HepG2 (cell line): Measurements from ENCODE around the gene JMJD1C. TPM values are rescaled to one million over a fixed set of nuclear protein-coding genes. Genes with fewer than 3 reads are reported as not detected.

Source experiments
- KDM6A ChIP-seq: IDR thresholded peaks from 2 replicates; pipeline ENCODE4 v1.6.1; 2016; ENCODE audit warnings: low read depth
- NONO ChIP-seq, 2 experiments: fragments of 450-650 bp in 1 of 2; sonication (generic) in 1 of 2; formaldehyde crosslinking in 1 of 2; IDR thresholded peaks in 1 of 2; conservative IDR thresholded peaks in 1 of 2; 2 replicates each; pipeline versions ENCODE4 v1.6.1 to v1.8.0; 2017 to 2022; ENCODE audit warnings: mild to moderate bottlenecking in 1 of 2, missing genetic modification reagents in 1 of 2, moderate library complexity in 1 of 2
- SMAD1 ChIP-seq: sonication (generic); formaldehyde crosslinking; IDR thresholded peaks from 2 replicates; pipeline ENCODE4 v1.4.0; 2020; ENCODE audit warnings: missing genetic modification reagents, low read depth, mild to moderate bottlenecking, borderline replicate concordance
- SP2 ChIP-seq: sonication (generic); formaldehyde crosslinking; IDR thresholded peaks from 2 replicates; pipeline ENCODE4 v1.5.1; 2020; ENCODE audit warnings: mild to moderate bottlenecking, missing genetic modification reagents
- WIZ ChIP-seq: sonication (generic); formaldehyde crosslinking; IDR thresholded peaks from 2 replicates; pipeline ENCODE4 v1.5.1; 2020; ENCODE audit warnings: mild to moderate bottlenecking, missing genetic modification reagents
- ZNF615 ChIP-seq: sonication (generic); formaldehyde crosslinking; IDR thresholded peaks from 2 replicates; pipeline ENCODE4 v1.5.0; 2020; ENCODE audit warnings: mild to moderate bottlenecking, missing genetic modification reagents, borderline replicate concordance
- ZNF737 ChIP-seq: sonication (generic); formaldehyde crosslinking; IDR thresholded peaks from 2 replicates; pipeline ENCODE4 v1.5.0; 2020; ENCODE audit warnings: missing genetic modification reagents, mild to moderate bottlenecking, borderline replicate concordance
- ZNF776 ChIP-seq: sonication (generic); formaldehyde crosslinking; IDR thresholded peaks from 2 replicates; pipeline ENCODE4 v1.4.0; 2020; ENCODE audit warnings: mild to moderate bottlenecking, missing genetic modification reagents
- polyA plus RNA-seq, 8 experiments: library from polyadenylated mRNA; depleted of rRNA in 3 of 8; stranded (reverse) in 7 of 8; unstranded in 1 of 8; fragments of >200 nt; fragmentation: Illumina TruSeq in 4 of 8; extraction: Trizol in 4 of 8; gene quantifications; 2 replicates each; pipeline versions ENCODE4 v1.2.1 to v1.2.3, GENCODE V29; 2011 to 2016; ENCODE audit warnings: low read depth in 4 of 8, missing spikeins in 1 of 8, mixed read lengths in 1 of 8; ENCODE audit not compliant: insufficient read depth in 1 of 8
- total RNA-seq, 5 experiments: library from RNA; depleted of rRNA; stranded (reverse); fragments of >200 nt; fragmentation: Illumina TruSeq; extraction: Trizol; gene quantifications; 2 replicates each; pipeline ENCODE4 v1.2.3, GENCODE V29; 2016; ENCODE audit warnings: low read depth in 1 of 5
- TF ChIP-seq, protein P1 (sequence below): sonication (generic); formaldehyde crosslinking; IDR thresholded peaks from 2 replicates; pipeline ENCODE4 v1.4.0; 2020; ENCODE audit warnings: missing genetic modification reagents
- TF ChIP-seq, protein P2 (sequence below): sonication (generic); formaldehyde crosslinking; IDR thresholded peaks from 2 replicates; pipeline ENCODE4 v1.5.0; 2020; ENCODE audit warnings: mild to moderate bottlenecking, missing genetic modification reagents, borderline replicate concordance
- TF ChIP-seq, protein P3 (sequence below): sonication (generic); formaldehyde crosslinking; conservative IDR thresholded peaks from 2 replicates; pipeline ENCODE4 v1.4.0; 2020; ENCODE audit warnings: mild to moderate bottlenecking, missing genetic modification reagents, moderate library complexity

Gene JMJD1C
- total and polyA plus RNA-seq, 2 of the 13 experiments (the other 11 are each of a cell fraction or from before 2014, with no cell fraction given): 42.3 to 42.7 TPM

DNA sequence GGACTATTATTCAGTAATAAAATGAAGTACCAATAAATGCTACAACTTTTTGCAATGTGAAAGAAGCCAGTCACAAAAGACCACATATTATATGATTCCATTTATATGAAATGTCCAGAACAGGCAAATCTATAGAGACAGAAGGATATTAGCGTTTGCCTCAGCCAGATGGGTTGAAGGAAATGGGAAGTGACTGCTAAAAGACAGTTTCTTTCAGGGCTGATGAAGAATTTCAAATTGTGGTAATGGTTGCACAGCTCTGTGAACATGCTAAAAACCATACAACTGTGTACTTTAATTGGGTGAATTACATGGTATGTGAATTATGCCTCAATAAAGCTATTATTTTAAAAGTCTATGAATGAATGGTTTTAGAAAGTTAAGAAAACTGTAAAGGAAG lies 31.5 kb upstream of the JMJD1C start (continued):
- TF ChIP-seq, protein P1, sequence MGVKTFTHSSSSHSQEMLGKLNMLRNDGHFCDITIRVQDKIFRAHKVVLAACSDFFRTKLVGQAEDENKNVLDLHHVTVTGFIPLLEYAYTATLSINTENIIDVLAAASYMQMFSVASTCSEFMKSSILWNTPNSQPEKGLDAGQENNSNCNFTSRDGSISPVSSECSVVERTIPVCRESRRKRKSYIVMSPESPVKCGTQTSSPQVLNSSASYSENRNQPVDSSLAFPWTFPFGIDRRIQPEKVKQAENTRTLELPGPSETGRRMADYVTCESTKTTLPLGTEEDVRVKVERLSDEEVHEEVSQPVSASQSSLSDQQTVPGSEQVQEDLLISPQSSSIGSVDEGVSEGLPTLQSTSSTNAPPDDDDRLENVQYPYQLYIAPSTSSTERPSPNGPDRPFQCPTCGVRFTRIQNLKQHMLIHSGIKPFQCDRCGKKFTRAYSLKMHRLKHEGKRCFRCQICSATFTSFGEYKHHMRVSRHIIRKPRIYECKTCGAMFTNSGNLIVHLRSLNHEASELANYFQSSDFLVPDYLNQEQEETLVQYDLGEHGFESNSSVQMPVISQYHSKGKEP (CRISPR knock-in tag): no peak
- TF ChIP-seq SMAD1 (CRISPR knock-in tag): no peak
- no peak for TF ChIP-seq ZNF776 (CRISPR knock-in tag)
- TF ChIP-seq, protein P2, sequence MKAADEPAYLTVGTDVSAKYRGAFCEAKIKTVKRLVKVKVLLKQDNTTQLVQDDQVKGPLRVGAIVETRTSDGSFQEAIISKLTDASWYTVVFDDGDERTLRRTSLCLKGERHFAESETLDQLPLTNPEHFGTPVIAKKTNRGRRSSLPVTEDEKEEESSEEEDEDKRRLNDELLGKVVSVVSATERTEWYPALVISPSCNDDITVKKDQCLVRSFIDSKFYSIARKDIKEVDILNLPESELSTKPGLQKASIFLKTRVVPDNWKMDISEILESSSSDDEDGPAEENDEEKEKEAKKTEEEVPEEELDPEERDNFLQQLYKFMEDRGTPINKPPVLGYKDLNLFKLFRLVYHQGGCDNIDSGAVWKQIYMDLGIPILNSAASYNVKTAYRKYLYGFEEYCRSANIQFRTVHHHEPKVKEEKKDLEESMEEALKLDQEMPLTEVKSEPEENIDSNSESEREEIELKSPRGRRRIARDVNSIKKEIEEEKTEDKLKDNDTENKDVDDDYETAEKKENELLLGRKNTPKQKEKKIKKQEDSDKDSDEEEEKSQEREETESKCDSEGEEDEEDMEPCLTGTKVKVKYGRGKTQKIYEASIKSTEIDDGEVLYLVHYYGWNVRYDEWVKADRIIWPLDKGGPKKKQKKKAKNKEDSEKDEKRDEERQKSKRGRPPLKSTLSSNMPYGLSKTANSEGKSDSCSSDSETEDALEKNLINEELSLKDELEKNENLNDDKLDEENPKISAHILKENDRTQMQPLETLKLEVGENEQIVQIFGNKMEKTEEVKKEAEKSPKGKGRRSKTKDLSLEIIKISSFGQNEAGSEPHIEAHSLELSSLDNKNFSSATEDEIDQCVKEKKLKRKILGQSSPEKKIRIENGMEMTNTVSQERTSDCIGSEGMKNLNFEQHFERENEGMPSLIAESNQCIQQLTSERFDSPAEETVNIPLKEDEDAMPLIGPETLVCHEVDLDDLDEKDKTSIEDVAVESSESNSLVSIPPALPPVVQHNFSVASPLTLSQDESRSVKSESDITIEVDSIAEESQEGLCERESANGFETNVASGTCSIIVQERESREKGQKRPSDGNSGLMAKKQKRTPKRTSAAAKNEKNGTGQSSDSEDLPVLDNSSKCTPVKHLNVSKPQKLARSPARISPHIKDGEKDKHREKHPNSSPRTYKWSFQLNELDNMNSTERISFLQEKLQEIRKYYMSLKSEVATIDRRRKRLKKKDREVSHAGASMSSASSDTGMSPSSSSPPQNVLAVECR (CRISPR knock-in tag): no peak
- TF ChIP-seq ZNF737 (CRISPR knock-in tag): no peak
- no peak for TF ChIP-seq NONO (IDR thresholded peaks at IDR 0.05)
- TF ChIP-seq NONO (CRISPR knock-in tag; conservative IDR thresholded peaks at IDR 0.05): no peak
- TF ChIP-seq ZNF615 (CRISPR knock-in tag): no peak
- TF ChIP-seq KDM6A (CRISPR knock-in tag): no peak
- TF ChIP-seq, protein P3, sequence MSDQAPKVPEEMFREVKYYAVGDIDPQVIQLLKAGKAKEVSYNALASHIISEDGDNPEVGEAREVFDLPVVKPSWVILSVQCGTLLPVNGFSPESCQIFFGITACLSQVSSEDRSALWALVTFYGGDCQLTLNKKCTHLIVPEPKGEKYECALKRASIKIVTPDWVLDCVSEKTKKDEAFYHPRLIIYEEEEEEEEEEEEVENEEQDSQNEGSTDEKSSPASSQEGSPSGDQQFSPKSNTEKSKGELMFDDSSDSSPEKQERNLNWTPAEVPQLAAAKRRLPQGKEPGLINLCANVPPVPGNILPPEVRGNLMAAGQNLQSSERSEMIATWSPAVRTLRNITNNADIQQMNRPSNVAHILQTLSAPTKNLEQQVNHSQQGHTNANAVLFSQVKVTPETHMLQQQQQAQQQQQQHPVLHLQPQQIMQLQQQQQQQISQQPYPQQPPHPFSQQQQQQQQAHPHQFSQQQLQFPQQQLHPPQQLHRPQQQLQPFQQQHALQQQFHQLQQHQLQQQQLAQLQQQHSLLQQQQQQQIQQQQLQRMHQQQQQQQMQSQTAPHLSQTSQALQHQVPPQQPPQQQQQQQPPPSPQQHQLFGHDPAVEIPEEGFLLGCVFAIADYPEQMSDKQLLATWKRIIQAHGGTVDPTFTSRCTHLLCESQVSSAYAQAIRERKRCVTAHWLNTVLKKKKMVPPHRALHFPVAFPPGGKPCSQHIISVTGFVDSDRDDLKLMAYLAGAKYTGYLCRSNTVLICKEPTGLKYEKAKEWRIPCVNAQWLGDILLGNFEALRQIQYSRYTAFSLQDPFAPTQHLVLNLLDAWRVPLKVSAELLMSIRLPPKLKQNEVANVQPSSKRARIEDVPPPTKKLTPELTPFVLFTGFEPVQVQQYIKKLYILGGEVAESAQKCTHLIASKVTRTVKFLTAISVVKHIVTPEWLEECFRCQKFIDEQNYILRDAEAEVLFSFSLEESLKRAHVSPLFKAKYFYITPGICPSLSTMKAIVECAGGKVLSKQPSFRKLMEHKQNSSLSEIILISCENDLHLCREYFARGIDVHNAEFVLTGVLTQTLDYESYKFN (CRISPR knock-in tag): no peak
- TF ChIP-seq SP2: no peak
- no peak for TF ChIP-seq WIZ (CRISPR knock-in tag)
